Measurements from ENCODE around the gene OTOA.
"Not testable (repeated sequence)": the region's sequence is repeated elsewhere in the genome, so short reads cannot be mapped to it uniquely, and the experiment has no call there.

OTOA gene

GRCh38 chr16:21642861-21643260, 20.9 kb upstream of the OTOA start:
- no peak for DNase-seq

GRCh38 chr16:21643785-21644184, 20.0 kb upstream of the OTOA start:
- DNase-seq: no peak

DNA sequence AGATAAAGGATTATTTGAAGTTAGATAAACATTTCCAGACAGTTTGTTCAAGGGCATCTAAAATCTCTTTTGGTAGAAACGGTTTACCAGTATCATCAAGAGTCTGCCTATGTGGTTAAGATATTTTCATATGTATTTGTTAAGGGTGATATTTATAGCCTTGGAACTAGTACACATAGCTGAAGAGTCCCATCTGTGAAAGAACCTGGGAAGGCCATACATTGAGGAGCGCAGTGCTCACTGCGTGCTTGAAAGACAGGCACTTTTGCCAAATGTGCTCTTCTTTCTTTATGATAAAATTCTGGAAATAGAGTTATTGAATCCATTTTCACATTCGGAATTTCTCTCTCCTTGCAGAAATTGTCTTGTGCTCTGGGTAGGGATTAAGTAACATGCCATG, 19.1 kb upstream of the OTOA start:
- no peak for DNase-seq

DNA sequence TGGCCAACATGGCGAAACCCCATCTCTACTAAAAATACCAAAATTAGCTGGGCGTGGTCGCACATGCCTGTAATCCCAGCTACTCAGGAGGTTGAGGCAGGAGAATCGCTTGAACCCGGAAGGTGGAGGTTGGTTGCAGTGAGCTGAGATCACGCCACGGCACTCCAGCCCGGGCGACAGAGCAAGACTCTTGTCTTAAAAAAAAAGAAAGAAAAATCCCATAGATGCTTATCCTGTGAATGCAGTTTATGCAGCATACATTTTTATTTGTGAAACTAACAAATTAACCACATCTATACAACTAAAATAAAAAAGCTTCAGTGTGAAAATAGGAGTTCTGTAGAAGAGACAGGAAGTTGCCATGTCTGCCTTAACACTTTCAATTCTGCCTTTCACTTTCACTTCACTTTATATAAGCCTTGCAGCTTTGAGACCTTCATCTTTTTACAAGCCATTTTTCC, 18.5 kb upstream of the OTOA start:
- DNase-seq: peak; percentile 30

DNA sequence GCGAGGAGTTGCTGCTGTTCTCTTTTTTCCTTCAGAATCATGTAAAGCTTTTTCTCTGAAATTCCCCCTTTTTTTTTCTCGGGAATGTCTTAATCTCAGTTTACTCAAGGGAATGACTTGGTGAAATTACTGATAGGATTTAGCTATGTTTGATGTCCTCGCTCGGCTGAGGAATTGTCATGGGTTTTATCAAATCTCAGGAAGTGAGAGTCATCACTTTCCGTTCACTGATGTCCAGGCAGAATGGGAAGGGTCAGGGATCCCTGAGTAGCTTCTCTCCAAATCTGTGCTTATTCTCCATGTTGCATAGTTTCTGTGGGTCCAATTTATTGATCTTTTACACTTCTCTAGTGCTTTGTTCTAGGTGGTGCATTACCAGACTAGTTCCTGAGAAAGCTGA, 17.7 kb upstream of the OTOA start:
- DNase-seq: no peak

GRCh38 chr16:21646721-21647561, 16.8 kb upstream of the OTOA start:
- peak; percentile 67 for DNase-seq

GRCh38 chr16:21647562-21648164, 16.1 kb upstream of the OTOA start:
- no peak for DNase-seq

GRCh38 chr16:21649826-21650406, 13.9 kb upstream of the OTOA start:
- not testable (repeated sequence) for DNase-seq

GRCh38 chr16:21650521-21650920, 13.2 kb upstream of the OTOA start:
- no peak for DNase-seq

DNA sequence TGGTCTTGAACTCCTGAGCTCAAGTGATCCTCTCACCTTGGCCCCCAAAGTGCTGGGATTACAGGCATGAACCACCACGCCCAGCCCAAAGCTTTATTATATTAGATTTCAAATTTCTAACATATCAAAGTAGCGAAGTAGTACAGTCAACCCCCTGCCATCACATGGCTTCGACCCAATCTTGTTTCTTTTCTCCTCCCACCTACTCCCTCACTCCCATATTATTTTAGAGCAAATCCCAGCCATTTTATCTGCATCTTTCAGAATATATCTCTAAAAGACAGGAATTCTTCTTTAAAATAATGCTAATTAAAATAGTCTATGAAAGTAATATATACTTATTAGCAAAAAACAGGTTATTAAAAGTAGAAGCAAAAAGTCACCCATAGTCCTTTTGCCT, 12.3 kb upstream of the OTOA start:
- DNase-seq: no peak

- no peak for DNase-seq
Measured at GRCh38 chr16:21652453-21652852, 11.3 kb upstream of the OTOA start, which contains the start of gene IGSF6. IGSF6 (minus strand) TSS chr16:21652608; CDS start chr16:21652598, 10 bp downstream.

GRCh38 chr16:21653571-21653970, 10.2 kb upstream of the OTOA start:
- DNase-seq: no peak

DNA sequence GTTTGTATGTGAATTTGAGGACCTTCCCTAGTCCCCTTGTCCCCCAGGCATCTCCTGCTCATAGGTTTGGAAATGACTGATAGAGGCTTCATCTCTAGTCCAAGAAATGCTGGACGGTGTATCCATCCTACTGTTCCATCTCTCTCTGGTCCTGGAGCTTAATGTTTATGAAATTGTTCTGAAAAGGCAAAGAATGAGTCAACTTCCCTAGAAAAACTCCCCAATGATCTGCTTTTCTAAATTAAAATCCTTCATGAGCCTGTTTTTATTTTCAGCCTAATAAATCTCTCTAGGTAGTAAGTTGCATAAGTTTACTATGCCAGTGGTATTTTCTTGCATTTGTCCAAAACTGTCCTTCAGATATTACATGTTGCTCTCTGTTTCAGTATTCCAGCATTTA, 9.3 kb upstream of the OTOA start:
- no peak for DNase-seq

DNA sequence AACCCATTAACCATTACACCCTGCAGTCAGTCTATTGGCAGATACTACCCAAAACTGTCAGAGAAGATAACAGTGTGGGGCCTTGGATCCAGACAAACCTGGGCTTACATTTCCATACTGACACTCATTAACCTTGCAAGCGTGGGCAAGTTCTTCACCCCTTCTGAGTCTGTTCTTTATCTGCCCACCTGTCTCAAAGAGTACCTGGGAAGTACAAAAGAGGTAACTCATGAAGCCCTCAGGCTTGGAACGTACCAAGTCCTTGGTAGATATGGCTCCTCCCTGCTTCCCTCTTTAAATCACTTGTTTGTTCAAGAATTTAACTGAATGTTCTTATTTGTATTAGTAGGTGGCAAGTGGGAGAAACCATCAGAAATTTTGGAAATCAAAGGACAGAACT, 8.9 kb upstream of the OTOA start:
- no peak for DNase-seq

GRCh38 chr16:21656795-21657768, 6.7 kb upstream of the OTOA start:
- no peak for DNase-seq

- no peak for DNase-seq
Measured at GRCh38 chr16:21659124-21659523, 4.6 kb upstream of the OTOA start.

DNA sequence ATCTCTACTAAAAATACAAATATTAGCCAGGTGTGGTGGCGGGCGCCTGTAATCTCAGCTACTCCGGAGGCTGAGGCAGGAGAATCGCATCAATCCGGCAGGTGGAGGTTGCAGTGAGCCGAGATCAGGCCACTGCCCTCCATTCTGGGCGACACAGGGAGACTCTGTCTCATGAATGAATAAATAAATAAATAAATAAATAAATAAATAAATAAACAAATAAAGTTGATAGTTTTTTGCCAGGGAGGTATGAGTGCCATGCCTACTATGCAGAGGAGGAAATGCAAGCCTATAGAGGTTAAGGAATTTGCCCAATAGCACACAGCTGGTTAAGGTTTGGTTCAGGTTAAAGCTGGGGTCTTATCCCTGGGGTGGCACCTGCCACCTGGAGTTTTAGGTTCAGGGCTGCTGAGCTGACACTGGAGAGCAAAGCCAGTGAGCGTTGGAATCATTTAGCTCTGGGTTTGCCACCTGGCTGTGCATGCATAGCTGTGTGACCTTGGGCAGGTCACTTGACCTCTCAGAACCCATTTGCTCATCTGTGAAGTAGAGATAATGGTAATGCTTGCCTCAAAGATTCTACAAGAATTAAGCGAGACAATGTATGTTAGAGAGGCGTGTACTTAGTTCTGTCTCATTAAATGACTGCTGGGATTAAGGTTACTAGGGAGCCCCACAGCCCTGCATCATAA, 1.2 kb downstream of the OTOA start:
- DNase-seq: no peak

DNA sequence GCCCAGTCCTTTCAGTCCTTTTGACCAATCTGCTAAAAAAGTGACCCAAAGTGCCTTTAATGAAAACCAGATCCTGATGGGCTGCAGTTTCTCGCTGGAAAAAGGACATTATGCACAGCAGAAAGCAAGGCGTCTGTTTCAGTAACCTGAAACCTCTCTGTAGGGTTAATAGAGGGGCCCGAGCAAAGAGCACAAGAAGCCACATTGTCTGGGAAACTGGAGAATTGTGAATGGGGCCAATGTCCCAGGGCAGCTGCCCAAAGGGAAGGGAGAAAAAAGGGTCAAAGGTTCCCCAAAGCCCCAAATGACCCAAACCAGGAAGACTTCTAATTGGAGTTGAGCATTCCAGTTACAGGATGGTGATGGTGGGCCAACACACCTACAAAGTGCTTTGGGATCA, 3.0 kb downstream of the OTOA start:
- DNase-seq: no peak

- no peak for DNase-seq
Measured at GRCh38 chr16:21667575-21667974, 3.8 kb downstream of the OTOA start.

- no peak for DNase-seq
Measured at GRCh38 chr16:21673469-21673868, 9.7 kb downstream of the OTOA start.

DNA sequence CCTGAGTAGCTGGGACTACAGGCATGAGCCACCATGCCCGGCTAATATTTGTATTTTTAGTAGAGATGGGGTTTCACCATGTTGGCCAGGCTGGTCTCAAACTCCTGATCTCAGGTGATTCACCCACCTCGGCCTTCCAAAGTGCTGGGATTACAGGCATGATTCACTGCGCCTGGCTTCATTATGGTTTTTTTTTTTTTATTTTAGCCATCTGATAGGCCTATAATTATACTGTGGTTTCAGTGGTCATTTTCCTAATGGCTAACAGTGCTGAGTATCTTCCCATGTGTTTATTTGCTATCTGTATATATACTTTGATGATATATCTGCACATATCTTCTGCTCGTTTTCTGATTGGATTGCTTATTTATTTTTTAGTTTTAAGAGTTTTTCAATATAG, 10.7 kb downstream of the OTOA start:
- not testable (repeated sequence) for DNase-seq

GRCh38 chr16:21680714-21681113, 16.9 kb downstream of the OTOA start:
- not testable (repeated sequence) for DNase-seq

Data from stimulated activated CD4-positive, alpha-beta T cell treated with anti-CD3 and anti-CD28 coated beads, Interleukin-4, amount 100 ng/mL, for 1 hour (primary cell).